Stomach (tissue), 4 donors: ENCODE results near the gene VPS51.

Source experiments
- CTCF ChIP-seq, 7 experiments: fragments of 450-650 bp in 4 of 7; fragments of 200-600 bp in 3 of 7; sonication (generic) in 3 of 7; IDR thresholded peaks; one replicate each; pipeline ENCODE4 v1.5.1; 2016 to 2019; ENCODE audit warnings: antibody characterized with exemption in 7 of 7, control low read depth in 2 of 7, mild to moderate bottlenecking in 1 of 7
- EP300 ChIP-seq: sonication (generic); formaldehyde crosslinking; IDR thresholded peaks from one replicate; pipeline ENCODE4 v1.6.1; 2017; ENCODE audit warnings: antibody characterized with exemption
- POLR2A ChIP-seq, 4 donors: fragments of 450-650 bp; IDR thresholded peaks; one replicate each; pipeline ENCODE4 v1.6.1; 2016; ENCODE audit warnings: antibody characterized with exemption in 4 of 4, control low read depth in 2 of 4, mild to moderate bottlenecking in 1 of 4, moderate library complexity in 1 of 4
- POLR2AphosphoS5 ChIP-seq, 3 donors: sonication (generic); formaldehyde crosslinking; IDR thresholded peaks; one replicate each; pipeline ENCODE4 v1.6.1; 2016; ENCODE audit warnings: antibody characterized with exemption in 3 of 3

- no peak for TF ChIP-seq CTCF (IDR thresholded peaks at IDR 0.05)
- no peak for TF ChIP-seq POLR2A (IDR thresholded peaks at IDR 0.05)
- TF ChIP-seq POLR2AphosphoS5 (IDR thresholded peaks at IDR 0.05) = no peak
- TF ChIP-seq EP300 = no peak
Measured at GRCh38 chr11:65047581-65048422, 48.2 kb upstream of the VPS51 start.
